Effector CD8-positive, alpha-beta T cell (primary cell): Measurements from ENCODE around the gene OR1A2.
"Not testable (repeated sequence)": the region's sequence is repeated elsewhere in the genome, so short reads cannot be mapped to it uniquely, and the experiment has no call there.

Experiments
- DNase-seq: peaks from one replicate; lab custom pipeline; 2025; lab: John Stamatoyannopoulos, UW
- total RNA-seq, 4 experiments: gene quantifications; one replicate each; lab custom pipeline; 2026; lab: John Stamatoyannopoulos, UW

OR1A2 gene
- 0 reads per million in 4 experiments for total RNA-seq

- DNase-seq: no peak
Observed at GRCh38 chr17:3197219-3197618, at the start of gene OR1A2. OR1A2 (plus strand) TSS chr17:3197519; CDS start chr17:3197519, 0 bp downstream.

GRCh38 chr17:3157218-3157617 is 40.1 kb upstream of the OR1A2 start:
- DNase-seq: no peak

- no peak for DNase-seq
Observed at GRCh38 chr17:3167574-3167973, 29.7 kb upstream of the OR1A2 start.

GRCh38 chr17:3189961-3190360 is 7.4 kb upstream of the OR1A2 start:
- DNase-seq: no peak

GRCh38 chr17:3207367-3207766 is 10.0 kb downstream of the OR1A2 start, which contains the start of gene OR1A1:
OR1A1 (plus strand) TSS chr17:3207667; CDS start chr17:3215621, 7,954 bp downstream.
- no peak for DNase-seq

- no peak for DNase-seq
Observed at GRCh38 chr17:3208484-3208883, 11.2 kb downstream of the OR1A2 start.

GRCh38 chr17:3213001-3213400 is 15.7 kb downstream of the OR1A2 start:
- DNase-seq: no peak

GRCh38 chr17:3213587-3213986 is 16.3 kb downstream of the OR1A2 start:
- DNase-seq: no peak

- not testable (repeated sequence) for DNase-seq
Observed at GRCh38 chr17:3219978-3220377, 22.7 kb downstream of the OR1A2 start.

- DNase-seq: no peak
Observed at GRCh38 chr17:3221850-3222249, 24.5 kb downstream of the OR1A2 start.

- no peak for DNase-seq
Observed at GRCh38 chr17:3222505-3222904, 25.2 kb downstream of the OR1A2 start.

GRCh38 chr17:3224721-3225352 is 27.5 kb downstream of the OR1A2 start:
- not testable (repeated sequence) for DNase-seq

GRCh38 chr17:3232300-3232699 is 35.0 kb downstream of the OR1A2 start:
- not testable (repeated sequence) for DNase-seq

GRCh38 chr17:3238685-3239084 is 41.4 kb downstream of the OR1A2 start:
- DNase-seq: not testable (repeated sequence)

- DNase-seq: not testable (repeated sequence)
Observed at GRCh38 chr17:3241044-3241443, 43.7 kb downstream of the OR1A2 start.

GRCh38 chr17:3244841-3245240 is 47.5 kb downstream of the OR1A2 start:
- not testable (repeated sequence) for DNase-seq
